Activated CD8-positive, alpha-beta memory T cell treated with anti-CD3 and anti-CD28 coated beads, Interleukin-2, amount 50 U/mL, for 1 hour (primary cell): ENCODE data around the gene TCF25.
"Not testable (repeated sequence)": the region's sequence is repeated elsewhere in the genome, so short reads cannot be mapped to it uniquely, and the experiment has no call there.

Experiments
- DNase-seq: peaks from one replicate; pipeline ENCODE4 v3.0.0-alpha.2; 2020; ENCODE audit errors: extremely low read depth

Gene TCF25

GRCh38 chr16:89918453-89919347 lies 45.3 kb downstream of the TCF25 start, which contains the start of gene MC1R:
MC1R (plus strand) TSS chr16:89918862; CDS start chr16:89919259, 397 bp downstream.
- no peak for DNase-seq

DNA sequence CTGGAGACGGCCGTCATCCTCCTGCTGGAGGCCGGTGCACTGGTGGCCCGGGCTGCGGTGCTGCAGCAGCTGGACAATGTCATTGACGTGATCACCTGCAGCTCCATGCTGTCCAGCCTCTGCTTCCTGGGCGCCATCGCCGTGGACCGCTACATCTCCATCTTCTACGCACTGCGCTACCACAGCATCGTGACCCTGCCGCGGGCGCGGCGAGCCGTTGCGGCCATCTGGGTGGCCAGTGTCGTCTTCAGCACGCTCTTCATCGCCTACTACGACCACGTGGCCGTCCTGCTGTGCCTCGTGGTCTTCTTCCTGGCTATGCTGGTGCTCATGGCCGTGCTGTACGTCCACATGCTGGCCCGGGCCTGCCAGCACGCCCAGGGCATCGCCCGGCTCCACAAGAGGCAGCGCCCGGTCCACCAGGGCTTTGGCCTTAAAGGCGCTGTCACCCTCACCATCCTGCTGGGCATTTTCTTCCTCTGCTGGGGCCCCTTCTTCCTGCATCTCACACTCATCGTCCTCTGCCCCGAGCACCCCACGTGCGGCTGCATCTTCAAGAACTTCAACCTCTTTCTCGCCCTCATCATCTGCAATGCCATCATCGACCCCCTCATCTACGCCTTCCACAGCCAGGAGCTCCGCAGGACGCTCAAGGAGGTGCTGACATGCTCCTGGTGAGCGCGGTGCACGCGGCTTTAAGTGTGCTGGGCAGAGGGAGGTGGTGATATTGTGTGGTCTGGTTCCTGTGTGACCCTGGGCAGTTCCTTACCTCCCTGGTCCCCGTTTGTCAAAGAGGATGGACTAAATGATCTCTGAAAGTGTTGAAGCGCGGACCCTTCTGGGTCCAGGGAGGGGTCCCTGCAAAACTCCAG lies 46.4 kb downstream of the TCF25 start:
- no peak for DNase-seq

DNA sequence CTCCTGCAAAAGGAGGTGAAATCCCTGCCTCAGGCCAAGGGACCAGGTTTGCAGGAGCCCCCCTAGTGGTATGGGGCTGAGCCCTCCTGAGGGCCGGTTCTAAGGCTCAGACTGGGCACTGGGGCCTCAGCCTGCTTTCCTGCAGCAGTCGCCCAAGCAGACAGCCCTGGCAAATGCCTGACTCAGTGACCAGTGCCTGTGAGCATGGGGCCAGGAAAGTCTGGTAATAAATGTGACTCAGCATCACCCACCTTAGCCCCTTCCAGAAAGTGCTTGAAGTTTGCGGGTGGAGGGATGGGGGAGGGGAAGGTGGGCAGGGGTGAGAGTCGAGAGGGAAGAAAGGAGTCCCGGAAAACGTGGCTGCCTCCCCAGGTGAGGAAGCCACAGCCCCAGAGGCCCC lies 47.3 kb downstream of the TCF25 start:
- DNase-seq = no peak

DNA sequence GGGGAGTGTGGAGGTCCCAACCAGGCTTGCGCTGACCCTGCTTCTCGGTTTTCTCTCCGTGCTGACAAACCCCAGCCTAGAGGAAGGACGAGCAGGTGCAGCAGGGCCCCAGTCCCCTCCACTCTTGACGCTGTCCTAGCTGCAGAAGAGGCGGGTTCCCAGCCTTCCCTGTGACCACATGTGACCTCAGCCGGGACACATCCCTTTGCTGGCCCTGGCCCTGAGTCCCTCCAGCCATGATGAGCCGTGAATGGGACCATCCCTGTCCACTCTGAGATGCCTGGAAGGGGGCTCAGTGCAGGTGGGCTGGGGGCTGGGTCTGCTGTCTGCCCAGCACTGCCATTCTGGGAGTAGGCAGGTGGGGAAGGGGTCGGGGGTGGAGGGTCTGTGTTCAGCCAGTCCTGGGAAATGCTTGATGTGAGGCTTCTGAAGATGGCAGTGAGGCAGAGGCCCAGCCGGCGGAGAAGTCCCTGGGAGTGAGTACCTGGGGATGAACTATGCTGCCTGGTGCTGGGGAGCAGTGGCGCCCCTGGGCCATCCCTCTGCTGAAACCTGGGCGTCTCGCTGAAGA lies 47.8 kb downstream of the TCF25 start:
- DNase-seq = no peak

GRCh38 chr16:89921702-89922476 lies 48.5 kb downstream of the TCF25 start:
- no peak for DNase-seq

GRCh38 chr16:89922477-89922883 lies 49.1 kb downstream of the TCF25 start:
- no peak for DNase-seq

GRCh38 chr16:89922884-89923639 lies 49.7 kb downstream of the TCF25 start, which contains the start of gene TUBB3:
TUBB3 (plus strand) TSS chr16:89923342; CDS start chr16:89923402, 60 bp downstream.
- DNase-seq = no peak

DNA sequence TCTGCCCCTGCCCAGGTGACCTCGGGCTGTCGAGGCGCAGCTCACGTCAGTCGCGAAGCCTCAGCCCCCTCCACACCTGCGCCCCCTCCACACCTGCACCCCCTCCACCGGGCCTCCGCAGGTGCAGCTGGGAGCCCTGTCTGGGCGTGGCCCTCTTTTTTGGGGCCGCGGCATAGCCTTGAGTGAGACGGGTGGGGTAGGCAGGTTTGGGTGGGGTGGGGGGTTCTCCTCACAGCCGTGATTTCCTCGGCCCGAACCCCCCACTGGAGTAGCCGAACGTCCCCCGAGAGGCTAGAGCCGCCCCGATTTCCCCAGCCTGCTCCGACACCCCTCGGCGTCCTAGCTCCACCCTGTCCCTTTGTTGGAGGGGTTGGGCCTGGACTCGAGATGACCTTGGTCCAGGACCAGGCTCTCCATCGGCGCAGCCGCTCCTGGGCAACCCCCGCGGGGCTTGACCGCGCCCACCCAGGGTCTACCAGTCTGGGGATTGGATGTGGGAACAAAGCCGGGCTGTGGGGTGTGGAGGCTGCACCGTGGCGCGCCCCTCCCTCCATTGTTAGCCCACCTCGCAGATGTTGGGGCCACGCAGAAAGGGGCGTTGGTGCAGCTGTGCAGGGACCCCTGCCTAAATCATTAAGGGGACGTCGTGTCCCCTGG lies 50.4 kb downstream of the TCF25 start:
- no peak for DNase-seq

DNA sequence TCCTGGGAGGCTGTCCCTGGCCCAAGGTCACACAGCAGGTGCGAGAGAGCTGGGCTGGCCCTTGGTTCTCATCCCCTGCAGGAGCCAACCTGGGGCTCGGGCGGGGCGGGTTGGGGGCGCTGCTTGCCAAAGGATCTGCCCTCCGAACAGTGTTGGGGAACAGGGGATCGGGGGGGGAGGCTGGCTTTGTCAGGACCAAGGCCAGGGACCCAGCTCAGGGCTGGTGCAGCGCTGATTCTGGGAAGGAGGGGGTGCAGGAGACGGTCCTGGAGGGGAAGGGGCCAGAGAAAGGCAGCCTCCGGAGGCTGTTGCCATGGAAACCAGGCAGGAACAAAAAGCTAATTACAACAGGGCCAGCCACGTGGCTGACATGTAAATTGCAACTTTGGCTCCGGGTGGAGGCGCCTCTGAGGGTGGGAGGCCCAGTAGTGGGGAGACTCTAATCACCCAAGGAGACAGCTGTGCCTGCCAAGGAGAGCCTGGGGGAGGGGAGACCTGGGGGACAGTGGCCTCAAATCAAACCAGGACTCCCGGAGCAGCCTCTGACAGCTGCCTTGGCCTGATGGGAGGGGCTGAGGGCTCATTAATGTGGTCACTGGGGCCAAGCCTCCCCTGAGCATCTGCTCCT lies 51.0 kb downstream of the TCF25 start:
- DNase-seq = no peak

- no peak for DNase-seq
Measured at GRCh38 chr16:89924925-89925307, 51.5 kb downstream of the TCF25 start.

GRCh38 chr16:89925596-89926079 lies 52.2 kb downstream of the TCF25 start:
- no peak for DNase-seq

- DNase-seq = no peak
Measured at GRCh38 chr16:89931305-89931896, 58.0 kb downstream of the TCF25 start.

GRCh38 chr16:89931964-89932363 lies 58.6 kb downstream of the TCF25 start:
- DNase-seq = no peak

DNA sequence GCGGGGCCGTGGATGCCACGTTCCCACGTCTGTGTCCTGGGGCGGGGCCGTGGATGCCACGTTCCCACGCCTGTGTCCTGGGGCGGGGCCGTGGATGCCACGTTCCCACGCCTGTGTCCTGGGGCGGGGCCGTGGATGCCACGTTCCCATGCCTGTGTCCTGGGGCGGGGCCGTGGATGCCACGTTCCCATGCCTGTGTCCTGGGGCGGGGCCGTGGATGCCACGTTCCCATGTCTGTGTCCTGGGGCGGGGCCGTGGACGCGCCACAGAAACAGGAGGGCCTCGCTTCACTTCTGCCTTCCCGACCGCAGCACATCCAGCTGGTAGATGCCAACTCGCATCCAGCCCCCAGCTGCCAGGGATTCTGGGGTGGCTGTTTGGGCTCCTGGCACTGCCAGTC lies 60.6 kb downstream of the TCF25 start:
- not testable (repeated sequence) for DNase-seq

GRCh38 chr16:89934611-89935553 lies 61.5 kb downstream of the TCF25 start:
- DNase-seq = no peak

- DNase-seq = not testable (repeated sequence)
Measured at GRCh38 chr16:89935620-89936019, 62.2 kb downstream of the TCF25 start.

GRCh38 chr16:89936034-89936433 lies 62.6 kb downstream of the TCF25 start:
- DNase-seq = no peak

GRCh38 chr16:89936508-89936907 lies 63.1 kb downstream of the TCF25 start:
- DNase-seq = no peak
